ENCODE results near the gene CYB5D1.
"Not testable (repeated sequence)": the region's sequence is repeated elsewhere in the genome, so short reads cannot be mapped to it uniquely, and the experiment has no call there.

The CYB5D1 gene

GRCh38 chr17:7856811-7857712, 741 bp upstream of the CYB5D1 start, which contains the start of gene NAA38:
Gene NAA38, minus strand, starts transcription at chr17:7857559. Its CDS starts 96 bp downstream, at chr17:7857463.
- peak; percentile 100 for DNase-seq

GRCh38 chr17:7858522-7858810, 663 bp downstream of the CYB5D1 start:
- DNase-seq = peak; percentile 73

- no peak for DNase-seq
These were observed 1.2 kb downstream of the CYB5D1 start for GRCh38 chr17:7859028-7859427.

- peak; percentile 83 for DNase-seq
These were observed 5.1 kb downstream of the CYB5D1 start for GRCh38 chr17:7862692-7863437.

- DNase-seq = not testable (repeated sequence)
These were observed 6.6 kb downstream of the CYB5D1 start for GRCh38 chr17:7864384-7864783.

- DNase-seq = no peak
These were observed 7.3 kb downstream of the CYB5D1 start for GRCh38 chr17:7864995-7865650.

GRCh38 chr17:7867881-7868329, 10.1 kb downstream of the CYB5D1 start:
- no peak for DNase-seq

- DNase-seq = no peak
These were observed 15.2 kb downstream of the CYB5D1 start for GRCh38 chr17:7873051-7873450.

GRCh38 chr17:7875804-7876370, 18.1 kb downstream of the CYB5D1 start:
- DNase-seq = no peak

GRCh38 chr17:7878234-7878633, 20.4 kb downstream of the CYB5D1 start:
- no peak for DNase-seq

GRCh38 chr17:7880076-7880868, 22.5 kb downstream of the CYB5D1 start:
- no peak for DNase-seq

GRCh38 chr17:7881276-7882054, 23.7 kb downstream of the CYB5D1 start:
- peak; percentile 92 for DNase-seq

GRCh38 chr17:7882068-7882467, 24.3 kb downstream of the CYB5D1 start:
- peak; percentile 88 for DNase-seq

- no peak for DNase-seq
These were observed 24.8 kb downstream of the CYB5D1 start for GRCh38 chr17:7882629-7883028.

GRCh38 chr17:7883781-7884386, 26.1 kb downstream of the CYB5D1 start:
- DNase-seq = peak; percentile 33

- DNase-seq = no peak
These were observed 27.0 kb downstream of the CYB5D1 start for GRCh38 chr17:7884581-7885366.

GRCh38 chr17:7885367-7886226, 27.8 kb downstream of the CYB5D1 start:
- peak; percentile 66 for DNase-seq

GRCh38 chr17:7886227-7887037, 28.6 kb downstream of the CYB5D1 start:
- peak; percentile 66 for DNase-seq
